ENCODE measurements around the gene FOXD4L6.
"Not testable (repeated sequence)": the region's sequence is repeated elsewhere in the genome, so short reads cannot be mapped to it uniquely, and the experiment has no call there.

The FOXD4L6 gene

GRCh38 chr9:41098759-41099158, 29.7 kb downstream of the FOXD4L6 start:
- H3K27ac ChIP-seq (ENCODE audit: low read depth, low read length); H3K4me2 ChIP-seq (ENCODE audit: low read length); H3K27me3 ChIP-seq (ENCODE audit: control insufficient read depth, low read length); H3K79me2 ChIP-seq (ENCODE audit: control insufficient read depth, low read length); H3K36me3 ChIP-seq (ENCODE audit: control insufficient read depth, low read length); H3K9me3 ChIP-seq (ENCODE audit: control insufficient read depth, insufficient read depth, low read length); H3K4me3 ChIP-seq (ENCODE audit: low read length); H3K4me1 ChIP-seq (ENCODE audit: control insufficient read depth, low read length); H3K9me2 ChIP-seq (replicated peaks; ENCODE audit: control insufficient read depth, low read length); H3F3A ChIP-seq (ENCODE audit: control insufficient read depth, insufficient read depth); H4K20me1 ChIP-seq (ENCODE audit: control insufficient read depth, insufficient read depth, low read depth, low read length): not testable (repeated sequence)

GRCh38 chr9:41095060-41095459, 33.4 kb downstream of the FOXD4L6 start:
- not testable (repeated sequence) for H3K27ac ChIP-seq (ENCODE audit: low read depth, low read length); H3K36me3 ChIP-seq (ENCODE audit: control insufficient read depth, low read length)

GRCh38 chr9:41094010-41094773, 34.3 kb downstream of the FOXD4L6 start:
- not testable (repeated sequence) for H3K27me3 ChIP-seq (ENCODE audit: control insufficient read depth, low read length); H3K36me3 ChIP-seq (ENCODE audit: control insufficient read depth, low read length); H3K9me2 ChIP-seq (replicated peaks; ENCODE audit: control insufficient read depth, low read length)

More at GRCh38 chr9:41095060-41095459, 33.4 kb downstream of the FOXD4L6 start:
- not testable (repeated sequence) for H4K20me1 ChIP-seq (ENCODE audit: control insufficient read depth, insufficient read depth, low read depth, low read length); H3K4me1 ChIP-seq (ENCODE audit: control insufficient read depth, low read length); H3K9me2 ChIP-seq (replicated peaks; ENCODE audit: control insufficient read depth, low read length); H3K4me3 ChIP-seq (ENCODE audit: low read length); H3F3A ChIP-seq (ENCODE audit: control insufficient read depth, insufficient read depth); H3K4me2 ChIP-seq (ENCODE audit: low read length); H3K27me3 ChIP-seq (ENCODE audit: control insufficient read depth, low read length); H3K79me2 ChIP-seq (ENCODE audit: control insufficient read depth, low read length); H3K9me3 ChIP-seq (ENCODE audit: control insufficient read depth, insufficient read depth, low read length)

GRCh38 chr9:41090922-41091321, 37.6 kb downstream of the FOXD4L6 start:
- H3K27me3 ChIP-seq (ENCODE audit: control insufficient read depth, low read length); H3K79me2 ChIP-seq (ENCODE audit: control insufficient read depth, low read length); H3F3A ChIP-seq (ENCODE audit: control insufficient read depth, insufficient read depth); H3K27ac ChIP-seq (ENCODE audit: low read depth, low read length); H3K36me3 ChIP-seq (ENCODE audit: control insufficient read depth, low read length); H3K9me3 ChIP-seq (ENCODE audit: control insufficient read depth, insufficient read depth, low read length); H3K4me3 ChIP-seq (ENCODE audit: low read length); H4K20me1 ChIP-seq (ENCODE audit: control insufficient read depth, insufficient read depth, low read depth, low read length); H3K4me1 ChIP-seq (ENCODE audit: control insufficient read depth, low read length); H3K9me2 ChIP-seq (replicated peaks; ENCODE audit: control insufficient read depth, low read length); H3K4me2 ChIP-seq (ENCODE audit: low read length): not testable (repeated sequence)

More at GRCh38 chr9:41094010-41094773, 34.3 kb downstream of the FOXD4L6 start:
- H4K20me1 ChIP-seq (ENCODE audit: control insufficient read depth, insufficient read depth, low read depth, low read length); H3K79me2 ChIP-seq (ENCODE audit: control insufficient read depth, low read length); H3K27ac ChIP-seq (ENCODE audit: low read depth, low read length); H3K4me1 ChIP-seq (ENCODE audit: control insufficient read depth, low read length); H3K4me3 ChIP-seq (ENCODE audit: low read length); H3K4me2 ChIP-seq (ENCODE audit: low read length); H3K9me3 ChIP-seq (ENCODE audit: control insufficient read depth, insufficient read depth, low read length); H3F3A ChIP-seq (ENCODE audit: control insufficient read depth, insufficient read depth): not testable (repeated sequence)

- H3K36me3 ChIP-seq (ENCODE audit: control insufficient read depth, low read length); H3K27me3 ChIP-seq (ENCODE audit: control insufficient read depth, low read length); H3K4me2 ChIP-seq (ENCODE audit: low read length); H3K27ac ChIP-seq (ENCODE audit: low read depth, low read length); H3F3A ChIP-seq (ENCODE audit: control insufficient read depth, insufficient read depth); H3K9me3 ChIP-seq (ENCODE audit: control insufficient read depth, insufficient read depth, low read length); H3K4me1 ChIP-seq (ENCODE audit: control insufficient read depth, low read length); H4K20me1 ChIP-seq (ENCODE audit: control insufficient read depth, insufficient read depth, low read depth, low read length); H3K9me2 ChIP-seq (replicated peaks; ENCODE audit: control insufficient read depth, low read length); H3K4me3 ChIP-seq (ENCODE audit: low read length); H3K79me2 ChIP-seq (ENCODE audit: control insufficient read depth, low read length): not testable (repeated sequence)
These were observed 38.1 kb downstream of the FOXD4L6 start for GRCh38 chr9:41090386-41090785.

GRCh38 chr9:41088450-41089059, 39.9 kb downstream of the FOXD4L6 start:
- H4K20me1 ChIP-seq (ENCODE audit: control insufficient read depth, insufficient read depth, low read depth, low read length); H3K36me3 ChIP-seq (ENCODE audit: control insufficient read depth, low read length); H3K79me2 ChIP-seq (ENCODE audit: control insufficient read depth, low read length); H3K4me1 ChIP-seq (ENCODE audit: control insufficient read depth, low read length); H3K9me2 ChIP-seq (replicated peaks; ENCODE audit: control insufficient read depth, low read length); H3F3A ChIP-seq (ENCODE audit: control insufficient read depth, insufficient read depth); H3K4me3 ChIP-seq (ENCODE audit: low read length); H3K9me3 ChIP-seq (ENCODE audit: control insufficient read depth, insufficient read depth, low read length); H3K27me3 ChIP-seq (ENCODE audit: control insufficient read depth, low read length); H3K27ac ChIP-seq (ENCODE audit: low read depth, low read length): not testable (repeated sequence)
- peak; percentile 41 for TF ChIP-seq CTCF (IDR thresholded peaks at IDR 0.05; ENCODE audit: low read depth, low read length, poor library complexity, severe bottlenecking)
- H3K4me2 ChIP-seq (ENCODE audit: low read length), result peak overlapping the region; percentile 36; the same call in 1 of the 2 replicates

- H3K4me2 ChIP-seq (ENCODE audit: low read length); H3K4me1 ChIP-seq (ENCODE audit: control insufficient read depth, low read length); H3K79me2 ChIP-seq (ENCODE audit: control insufficient read depth, low read length); H3K27ac ChIP-seq (ENCODE audit: low read depth, low read length); H3K36me3 ChIP-seq (ENCODE audit: control insufficient read depth, low read length); H4K20me1 ChIP-seq (ENCODE audit: control insufficient read depth, insufficient read depth, low read depth, low read length); H3K27me3 ChIP-seq (ENCODE audit: control insufficient read depth, low read length); H3K4me3 ChIP-seq (ENCODE audit: low read length); H3F3A ChIP-seq (ENCODE audit: control insufficient read depth, insufficient read depth); H3K9me2 ChIP-seq (replicated peaks; ENCODE audit: control insufficient read depth, low read length); H3K9me3 ChIP-seq (ENCODE audit: control insufficient read depth, insufficient read depth, low read length): not testable (repeated sequence)
These were observed 40.6 kb downstream of the FOXD4L6 start for GRCh38 chr9:41087929-41088328.

All from DOHH2 (cell line).